Stimulated activated CD4-positive, alpha-beta T cell treated with anti-CD3 and anti-CD28 coated beads, Interleukin-15, amount 100 ng/mL, for 1 hour (primary cell): ENCODE results near the gene MDN1.
"Not testable (repeated sequence)": the region's sequence is repeated elsewhere in the genome, so short reads cannot be mapped to it uniquely, and the experiment has no call there.

Experiments
- DNase-seq, 2 donors: peaks; one replicate each; pipeline ENCODE4 v3.0.0-alpha.2; 2020; ENCODE audit warnings: low read depth in 1 of 2, low spot score in 1 of 2

The MDN1 gene

GRCh38 chr6:89819336-89820130, at the start of gene MDN1:
Gene MDN1, minus strand, starts transcription at chr6:89819794. Its CDS starts 187 bp downstream, at chr6:89819607.
- peak; percentile 72 to 74 for DNase-seq

- DNase-seq: no peak
Observed at GRCh38 chr6:89866024-89866678, 46.6 kb upstream of the MDN1 start.

GRCh38 chr6:89862698-89863097, 43.1 kb upstream of the MDN1 start:
- no peak for DNase-seq

GRCh38 chr6:89862273-89862672, 42.7 kb upstream of the MDN1 start:
- DNase-seq: no peak

GRCh38 chr6:89859744-89860143, 40.1 kb upstream of the MDN1 start:
- no peak for DNase-seq

- no peak for DNase-seq
Observed at GRCh38 chr6:89858041-89858440, 38.4 kb upstream of the MDN1 start.

- DNase-seq: no peak
Observed at GRCh38 chr6:89853068-89853467, 33.5 kb upstream of the MDN1 start.

- not testable (repeated sequence) for DNase-seq
Observed at GRCh38 chr6:89847513-89847912, 27.9 kb upstream of the MDN1 start.

GRCh38 chr6:89843070-89843469, 23.5 kb upstream of the MDN1 start:
- no peak for DNase-seq

- no peak for DNase-seq
Observed at GRCh38 chr6:89842228-89842627, 22.6 kb upstream of the MDN1 start.

- DNase-seq: no peak
Observed at GRCh38 chr6:89840538-89840937, 20.9 kb upstream of the MDN1 start.

- DNase-seq: no peak
Observed at GRCh38 chr6:89836639-89837222, 17.1 kb upstream of the MDN1 start.

- DNase-seq: peak in 1 of 2 donors; percentile 6
Observed at GRCh38 chr6:89834884-89835792, 15.5 kb upstream of the MDN1 start.

GRCh38 chr6:89830170-89830809, 10.7 kb upstream of the MDN1 start:
- no peak for DNase-seq

GRCh38 chr6:89829472-89830169, 10.0 kb upstream of the MDN1 start, which contains the start of gene CASP8AP2:
Gene CASP8AP2, plus strand, starts transcription at chr6:89829880.
- DNase-seq: peak; percentile 83 to 85

GRCh38 chr6:89828988-89829471, 9.4 kb upstream of the MDN1 start:
- no peak for DNase-seq

- DNase-seq: not testable (repeated sequence)
Observed at GRCh38 chr6:89828475-89828987, 8.9 kb upstream of the MDN1 start.

GRCh38 chr6:89826029-89826528, 6.5 kb upstream of the MDN1 start:
- no peak for DNase-seq

GRCh38 chr6:89818977-89819335, 638 bp downstream of the MDN1 start:
- DNase-seq: no peak
